Measurements from ENCODE around the gene IGFBP1. TPM values are rescaled to one million over a fixed set of nuclear protein-coding genes. Genes with fewer than 3 reads are reported as not detected.

IGFBP1 gene
- total RNA-seq, 1 donor from 2014 or later: not detected

DNA sequence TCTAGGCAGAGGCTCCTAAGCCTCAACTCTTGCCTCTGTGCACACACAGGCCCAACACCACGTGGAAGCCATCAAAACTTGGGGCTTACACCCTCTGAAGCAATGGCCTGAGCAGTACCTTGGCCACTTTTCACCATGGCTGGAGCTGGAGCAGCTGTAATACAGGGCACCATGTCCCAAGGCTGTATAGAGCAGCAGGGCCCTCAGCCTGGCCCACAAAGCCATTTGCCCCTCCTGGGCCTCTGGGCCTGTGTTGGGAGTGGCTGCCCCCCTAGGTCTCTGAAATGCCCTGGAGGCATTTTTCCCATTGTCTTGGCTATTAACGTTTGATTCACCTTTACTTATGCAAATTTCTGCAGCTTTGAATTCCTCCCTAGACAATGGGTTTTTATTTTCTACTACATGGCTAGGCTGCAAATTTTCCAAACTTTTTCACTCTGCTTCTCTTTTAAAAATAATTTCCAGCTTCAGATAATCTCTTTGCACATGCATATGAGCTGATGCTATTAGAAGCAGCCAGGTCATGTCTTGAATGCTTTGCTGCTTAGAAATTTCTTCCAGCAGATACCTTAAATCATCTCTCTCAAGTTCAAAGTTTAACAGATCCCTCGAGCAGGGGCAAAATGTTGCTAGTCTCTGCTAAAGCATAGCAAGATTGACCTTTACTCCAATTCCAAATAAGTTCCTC lies 9.7 kb upstream of the IGFBP1 start:
- FAIRE-seq (no peak), DNase-seq (ENCODE audit: low spot score in 2 of 2) (no peak)

DNA sequence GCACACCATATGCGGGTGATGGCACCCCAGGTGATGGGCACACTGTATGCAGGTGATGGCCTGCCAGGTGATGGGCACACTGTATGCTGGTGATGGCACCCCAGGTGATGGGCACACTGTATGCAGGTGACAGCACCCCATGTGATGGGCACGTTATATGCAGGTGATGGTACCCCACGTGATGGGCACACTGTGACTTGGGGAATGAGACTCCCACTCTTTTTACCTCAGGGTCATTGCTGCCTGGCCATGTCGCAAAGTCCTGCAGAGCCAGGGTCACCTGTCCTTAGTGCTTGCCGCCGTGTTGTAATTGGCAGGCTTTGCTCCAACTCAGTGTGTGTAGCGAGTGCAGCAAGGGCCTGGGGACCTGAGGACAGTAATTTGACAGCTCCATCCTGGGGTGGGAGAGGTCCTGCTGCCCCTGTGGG lies 7.8 kb upstream of the IGFBP1 start:
- DNase-seq (ENCODE audit: low spot score in 2 of 2): no peak
- FAIRE-seq: no peak

GRCh38 chr7:45881280-45881758 lies 7.0 kb upstream of the IGFBP1 start:
- DNase-seq (ENCODE audit: low spot score in 2 of 2): no peak
- no peak for FAIRE-seq

- FAIRE-seq: no peak
- no peak for DNase-seq (ENCODE audit: low spot score in 2 of 2)
Observed at GRCh38 chr7:45881759-45882464, 6.4 kb upstream of the IGFBP1 start.

- FAIRE-seq: no peak
- no peak for DNase-seq (ENCODE audit: low spot score in 2 of 2)
Observed at GRCh38 chr7:45882465-45882810, 5.8 kb upstream of the IGFBP1 start.

DNA sequence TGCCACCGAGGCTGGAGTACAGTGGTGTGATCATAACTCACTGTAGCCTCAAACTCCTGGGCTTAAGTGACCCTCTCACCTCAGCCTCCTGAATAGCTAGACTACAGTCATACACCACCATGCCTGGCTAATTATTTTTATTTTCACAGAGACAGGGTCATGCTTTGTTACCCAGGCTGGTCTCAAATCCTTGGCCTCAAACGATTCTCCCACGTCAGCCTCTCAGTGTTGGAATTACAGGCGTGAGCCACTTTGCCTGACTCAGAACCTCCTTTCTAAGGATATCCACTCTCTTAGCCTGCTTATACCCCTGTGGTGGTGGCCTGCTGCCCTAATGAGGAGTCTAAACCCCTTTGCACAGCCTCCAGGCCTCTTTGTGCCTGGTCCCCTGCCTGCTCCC lies 4.2 kb upstream of the IGFBP1 start:
- DNase-seq (ENCODE audit: low spot score in 2 of 2): no peak
- FAIRE-seq: no peak

DNA sequence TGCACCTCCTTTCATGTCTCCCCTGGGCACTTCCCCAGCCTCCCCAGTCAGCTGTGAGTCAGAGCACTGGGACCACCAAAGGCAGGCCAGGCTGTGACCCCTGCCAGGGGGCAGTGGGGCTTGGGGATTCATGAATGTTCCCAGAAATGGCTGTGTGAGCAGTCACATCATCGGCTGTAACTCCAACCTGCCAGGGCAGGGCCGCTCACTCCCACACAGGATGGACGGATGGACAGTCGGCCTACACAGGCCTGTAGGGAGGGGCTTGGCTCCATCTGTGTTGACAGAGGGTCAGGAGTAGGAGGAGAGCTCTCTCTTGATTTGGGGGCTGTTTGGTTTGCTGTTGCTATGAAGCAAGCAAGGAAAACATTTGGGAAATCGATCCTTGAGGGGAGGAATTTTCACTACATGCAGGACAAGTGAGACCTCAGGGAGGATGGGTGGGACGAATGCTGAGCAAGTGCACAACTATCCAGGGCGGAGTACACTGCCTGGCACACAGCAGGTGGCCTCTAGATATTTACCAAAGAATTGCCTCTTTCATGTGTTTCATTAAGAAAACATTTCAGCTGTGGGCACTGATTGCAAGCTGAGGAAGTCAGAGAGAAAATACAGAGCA lies 2.9 kb upstream of the IGFBP1 start:
- DNase-seq (ENCODE audit: low spot score in 2 of 2) (no peak), FAIRE-seq (no peak)

DNA sequence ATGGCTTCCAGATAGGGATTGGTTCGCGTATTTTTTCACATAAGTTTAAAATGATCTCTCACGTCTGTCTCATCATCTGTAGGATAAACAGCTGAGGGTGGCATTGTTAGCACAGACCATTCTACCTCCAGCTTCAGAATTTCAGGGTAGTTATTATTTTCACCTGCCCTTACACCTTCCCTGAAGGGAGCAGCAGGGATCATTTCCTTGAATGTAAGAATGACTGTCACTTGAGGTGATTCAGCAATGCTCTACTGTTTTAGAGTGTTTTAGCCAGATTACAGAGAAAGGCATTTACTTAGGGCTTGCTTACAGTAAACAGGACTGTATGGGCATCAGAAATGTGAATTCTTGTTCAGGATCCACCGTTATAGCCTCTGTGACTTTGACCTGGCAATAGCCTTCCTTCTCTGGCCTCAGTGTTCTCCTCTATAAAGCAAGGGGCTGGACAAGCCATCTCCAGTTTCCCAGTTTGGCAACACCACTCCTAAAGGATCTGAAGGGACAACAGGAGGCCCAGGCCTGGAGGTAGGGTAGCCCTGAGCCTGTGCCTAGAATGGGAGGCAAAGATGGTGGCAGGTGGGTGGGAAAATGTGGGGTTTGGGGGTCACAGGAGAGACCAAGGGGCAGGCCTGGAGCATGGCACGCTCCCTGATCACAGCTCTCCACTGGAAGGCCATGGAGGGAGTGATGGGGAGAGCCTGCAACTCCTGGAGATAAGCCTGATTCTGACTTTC lies 1.2 kb upstream of the IGFBP1 start:
- no peak for DNase-seq (ENCODE audit: low spot score in 2 of 2)
- FAIRE-seq: no peak

GRCh38 chr7:45888993-45889366 lies 692 bp downstream of the IGFBP1 start:
- DNase-seq (ENCODE audit: low spot score in 2 of 2) (no peak), FAIRE-seq (no peak)

GRCh38 chr7:45889367-45890067 lies 1.2 kb downstream of the IGFBP1 start:
- no peak for FAIRE-seq

DNA sequence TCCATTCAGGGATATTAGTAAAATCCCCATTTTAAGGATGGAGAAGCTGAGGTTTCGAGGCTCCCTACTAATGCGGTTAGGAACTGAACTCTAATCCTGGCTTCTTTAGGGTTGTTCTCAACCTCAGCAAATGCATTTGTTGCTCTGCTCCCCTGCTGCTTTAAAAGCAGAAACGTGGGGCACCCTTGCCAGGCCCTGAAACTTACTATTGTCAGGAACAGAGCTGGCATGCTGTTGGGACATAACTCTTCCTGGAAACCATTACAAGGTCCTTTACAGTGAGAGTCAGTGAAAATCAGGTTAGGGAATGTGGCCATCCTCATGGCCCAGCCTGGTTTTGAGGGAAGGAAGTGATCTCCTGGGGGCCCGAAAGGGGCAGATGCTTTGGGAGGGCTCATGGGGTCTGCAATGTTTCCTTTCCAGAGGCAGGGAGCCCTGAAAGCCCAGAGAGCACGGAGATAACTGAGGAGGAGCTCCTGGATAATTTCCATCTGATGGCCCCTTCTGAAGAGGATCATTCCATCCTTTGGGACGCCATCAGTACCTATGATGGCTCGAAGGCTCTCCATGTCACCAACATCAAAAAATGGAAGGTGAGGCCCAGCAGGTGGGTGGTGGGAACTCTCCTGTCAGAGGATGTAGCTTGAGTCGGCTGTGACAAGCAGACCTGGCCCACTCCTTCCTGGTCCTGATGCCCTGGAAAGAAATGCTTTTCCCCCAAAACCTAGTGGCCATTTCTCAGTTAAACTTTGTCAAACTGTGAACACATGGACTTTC lies 2.0 kb downstream of the IGFBP1 start:
- FAIRE-seq: no peak
- no peak for DNase-seq (ENCODE audit: low spot score in 2 of 2)

More at GRCh38 chr7:45889367-45890067, 1.2 kb downstream of the IGFBP1 start:
- DNase-seq (ENCODE audit: low spot score in 2 of 2): no peak

- DNase-seq (ENCODE audit: low spot score in 2 of 2) (peak in 1 of 2 donors; percentile 41), FAIRE-seq (no peak)
Observed at GRCh38 chr7:45890902-45891461, 2.7 kb downstream of the IGFBP1 start.

GRCh38 chr7:45891462-45892402 lies 3.4 kb downstream of the IGFBP1 start:
- no peak for FAIRE-seq
- no peak for DNase-seq (ENCODE audit: low spot score in 2 of 2)

DNA sequence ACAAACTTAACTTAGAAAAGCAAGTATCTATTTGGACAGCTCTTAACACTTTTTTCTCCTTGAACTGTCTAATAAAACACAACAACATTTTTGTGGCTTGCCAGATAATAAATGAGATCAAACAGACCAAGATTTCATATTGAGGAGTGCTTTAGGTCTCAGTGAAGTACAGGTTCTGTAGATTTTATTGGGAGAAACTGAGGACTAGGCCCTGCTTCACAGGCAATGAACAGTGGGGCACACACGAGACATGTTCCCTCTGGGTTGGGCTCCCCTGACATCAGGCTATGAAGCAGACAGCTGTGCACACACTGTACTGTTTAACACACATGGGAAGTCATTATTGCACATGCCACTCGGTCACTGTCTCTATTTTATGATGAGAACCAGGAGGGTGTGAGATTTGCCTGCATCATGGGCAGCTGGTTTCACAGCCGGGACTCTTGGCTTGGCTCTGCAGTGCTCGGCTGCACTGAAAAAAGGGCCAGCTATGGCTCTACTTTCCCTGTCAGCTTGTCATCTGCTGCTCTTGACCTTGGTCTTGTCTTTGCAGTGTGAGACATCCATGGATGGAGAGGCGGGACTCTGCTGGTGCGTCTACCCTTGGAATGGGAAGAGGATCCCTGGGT lies 4.2 kb downstream of the IGFBP1 start:
- no peak for FAIRE-seq

DNA sequence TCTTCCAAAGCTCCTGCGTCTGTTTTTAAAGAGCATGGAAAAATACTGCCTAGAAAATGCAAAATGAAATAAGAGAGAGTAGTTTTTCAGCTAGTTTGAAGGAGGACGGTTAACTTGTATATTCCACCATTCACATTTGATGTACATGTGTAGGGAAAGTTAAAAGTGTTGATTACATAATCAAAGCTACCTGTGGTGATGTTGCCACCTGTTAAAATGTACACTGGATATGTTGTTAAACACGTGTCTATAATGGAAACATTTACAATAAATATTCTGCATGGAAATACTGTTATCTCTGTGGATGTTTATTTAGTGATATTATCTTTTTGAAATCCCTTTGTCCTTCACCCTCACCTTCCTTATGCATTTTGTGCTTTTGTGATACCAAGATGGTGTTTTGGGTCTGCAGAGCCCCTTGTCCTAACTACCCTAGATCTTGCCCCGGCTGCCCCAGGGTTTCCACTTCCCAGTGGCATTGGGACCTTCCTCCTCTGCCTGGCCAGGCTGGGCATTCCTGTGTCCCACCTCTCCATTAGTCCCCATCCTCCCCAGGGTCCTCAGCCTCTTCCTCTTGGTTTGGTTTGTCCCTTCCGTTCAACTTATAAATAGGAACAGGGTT lies 5.2 kb downstream of the IGFBP1 start:
- DNase-seq (ENCODE audit: low spot score in 2 of 2) (no peak), FAIRE-seq (no peak)

More for the DNA sequence above, 4.2 kb downstream of the IGFBP1 start:
- no peak for DNase-seq (ENCODE audit: low spot score in 2 of 2)

GRCh38 chr7:45893996-45894664 lies 5.8 kb downstream of the IGFBP1 start:
- FAIRE-seq (no peak), DNase-seq (ENCODE audit: low spot score in 2 of 2) (no peak)

- FAIRE-seq (no peak), DNase-seq (ENCODE audit: low spot score in 2 of 2) (no peak)
Observed at GRCh38 chr7:45894665-45895062, 6.4 kb downstream of the IGFBP1 start.
